IMR-90 (cell line): ENCODE data around the gene ADAP1.

Experiments
- BHLHE40 ChIP-seq: fragments of 150-350 bp; IDR thresholded peaks from 2 replicates; pipeline ENCODE4 v1.6.1; 2016; ENCODE audit warnings: mild to moderate bottlenecking, low read depth, low read length
- CEBPB ChIP-seq: IDR thresholded peaks from 2 replicates; pipeline ENCODE4 v1.6.1; 2012; ENCODE audit warnings: low read depth, low read length, improper control_type of control experiment
- CHD1 ChIP-seq: IDR thresholded peaks from 2 replicates; pipeline ENCODE4 v1.6.1; 2012; ENCODE audit warnings: low read depth, low read length, improper control_type of control experiment
- CTCF ChIP-seq: conservative IDR thresholded peaks from 2 replicates; pipeline ENCODE4 v1.5.1; 2012; ENCODE audit warnings: mild to moderate bottlenecking, low read depth, low read length, improper control_type of control experiment
- ELK1 ChIP-seq: fragments of 150-350 bp; IDR thresholded peaks from 2 replicates; pipeline ENCODE4 v1.6.1; 2016; ENCODE audit warnings: low read depth, mild to moderate bottlenecking, low read length, moderate library complexity, borderline replicate concordance
- FOS ChIP-seq: fragments of 150-350 bp; IDR thresholded peaks from 2 replicates; pipeline ENCODE4 v1.6.1; 2016; ENCODE audit warnings: low read depth, low read length
- MAFK ChIP-seq: IDR thresholded peaks from 2 replicates; pipeline ENCODE4 v1.6.1; 2012; ENCODE audit warnings: low read depth, low read length, improper control_type of control experiment
- MAZ ChIP-seq: IDR thresholded peaks from 2 replicates; pipeline ENCODE4 v1.6.1; 2012; ENCODE audit warnings: low read depth, mild to moderate bottlenecking, low read length, improper control_type of control experiment, moderate library complexity, borderline replicate concordance
- MXI1 ChIP-seq: IDR thresholded peaks from 2 replicates; pipeline ENCODE4 v1.6.1; 2012; ENCODE audit warnings: low read depth, mild to moderate bottlenecking, low read length, moderate library complexity, borderline replicate concordance
- POLR2A ChIP-seq: IDR thresholded peaks from 2 replicates; pipeline ENCODE4 v1.6.1; 2012; ENCODE audit warnings: mild to moderate bottlenecking, low read depth, low read length
- RAD21 ChIP-seq: IDR thresholded peaks from 2 replicates; pipeline ENCODE4 v1.6.1; 2012; ENCODE audit warnings: low read length, improper control_type of control experiment
- RFX5 ChIP-seq: IDR thresholded peaks from 2 replicates; pipeline ENCODE4 v1.8.0; 2012; ENCODE audit warnings: low read depth, mild to moderate bottlenecking, low read length, moderate library complexity
- SMC3 ChIP-seq: fragments of 150-350 bp; IDR thresholded peaks from 2 replicates; pipeline ENCODE4 v1.6.1; 2016; ENCODE audit warnings: low read depth, mild to moderate bottlenecking, antibody characterized with exemption, low read length, moderate library complexity

GRCh38 chr7:875051-875450 is 79.4 kb downstream of the ADAP1 start:
- TF ChIP-seq CTCF = no peak
- TF ChIP-seq CEBPB = no peak
- no peak for TF ChIP-seq POLR2A
- no peak for TF ChIP-seq FOS
- TF ChIP-seq MAZ = no peak
- no peak for TF ChIP-seq RFX5
- no peak for TF ChIP-seq BHLHE40
- no peak for TF ChIP-seq RAD21
- no peak for TF ChIP-seq SMC3
- TF ChIP-seq MXI1 = no peak
- TF ChIP-seq ELK1 = no peak
- no peak for TF ChIP-seq MAFK
- TF ChIP-seq CHD1 = no peak
